ENCODE results near the gene HPCA.

Gene HPCA

GRCh38 chr1:32868806-32869455, 17.4 kb upstream of the HPCA start:
- TF ChIP-seq RAD21 (IDR thresholded peaks at IDR 0.05; ENCODE audit: low read depth) (no peak), CREB1 (IDR thresholded peaks at IDR 0.05; ENCODE audit: low read depth) (no peak), EP300 (IDR thresholded peaks at IDR 0.05; ENCODE audit: borderline replicate concordance) (no peak), ZBTB7A (IDR thresholded peaks at IDR 0.05; ENCODE audit: low read depth) (no peak), TEAD4 (IDR thresholded peaks at IDR 0.05) (no peak), TCF12 (IDR thresholded peaks at IDR 0.05; ENCODE audit: low read depth) (no peak), TAF1 (IDR thresholded peaks at IDR 0.05; ENCODE audit: low read depth) (no peak)

DNA sequence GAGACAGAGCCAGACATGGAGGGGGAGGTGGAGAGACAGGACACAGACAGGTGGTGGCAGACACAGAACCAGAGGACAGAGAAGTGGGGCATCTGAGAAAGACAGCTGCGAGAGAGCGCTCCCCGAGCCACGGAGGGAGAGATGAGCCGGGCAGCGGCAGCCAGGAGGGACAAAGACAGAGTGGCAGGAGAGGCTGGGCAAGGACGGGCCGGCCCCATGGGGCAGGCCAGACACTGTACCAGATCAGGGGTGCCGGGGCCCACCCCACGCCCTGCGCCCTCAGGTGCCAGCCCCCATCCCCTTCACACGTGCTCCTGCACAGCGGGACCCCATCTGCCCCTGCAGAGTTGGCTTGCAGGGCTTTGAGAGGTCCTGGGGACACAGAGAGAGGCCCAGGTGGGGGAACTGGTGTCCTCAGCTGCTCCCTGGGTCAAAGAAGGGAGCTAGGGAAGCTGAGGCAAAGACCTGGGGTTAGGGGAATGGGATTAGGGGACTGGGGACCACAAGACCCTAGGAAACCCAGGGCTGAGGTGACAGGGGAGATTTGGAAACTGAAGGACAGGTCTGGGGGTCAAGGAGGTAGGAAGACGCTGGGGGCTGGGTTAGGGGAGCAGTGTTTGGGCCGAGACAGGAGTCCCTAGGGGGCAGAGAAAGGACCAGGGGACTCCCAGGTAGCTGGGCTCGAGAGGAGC, 16.2 kb upstream of the HPCA start:
- TF ChIP-seq FOXM1 (IDR thresholded peaks at IDR 0.05; ENCODE audit: borderline replicate concordance, low read depth) (no peak), TEAD4 (IDR thresholded peaks at IDR 0.05) (no peak)

GRCh38 chr1:32870615-32871363, 15.5 kb upstream of the HPCA start, which contains the start of gene FNDC5:
TSS of gene FNDC5 (minus strand) at chr1:32870912.
- no peak for TF ChIP-seq NFIC (IDR thresholded peaks at IDR 0.05)
- 0 out of 2 replicates have a peak, but pooled peaks have one; percentile 13 for TF ChIP-seq REST (IDR thresholded peaks at IDR 0.05; ENCODE audit: low read depth)
- peak; percentile 57; the same call in 1 of the 2 replicates for TF ChIP-seq ZBTB7A (IDR thresholded peaks at IDR 0.05; ENCODE audit: low read depth)
- no peak for TF ChIP-seq EP300 (IDR thresholded peaks at IDR 0.05; ENCODE audit: borderline replicate concordance)
- no peak; the same call in 1 of the 2 replicates for TF ChIP-seq EGR1 (IDR thresholded peaks at IDR 0.05)

DNA sequence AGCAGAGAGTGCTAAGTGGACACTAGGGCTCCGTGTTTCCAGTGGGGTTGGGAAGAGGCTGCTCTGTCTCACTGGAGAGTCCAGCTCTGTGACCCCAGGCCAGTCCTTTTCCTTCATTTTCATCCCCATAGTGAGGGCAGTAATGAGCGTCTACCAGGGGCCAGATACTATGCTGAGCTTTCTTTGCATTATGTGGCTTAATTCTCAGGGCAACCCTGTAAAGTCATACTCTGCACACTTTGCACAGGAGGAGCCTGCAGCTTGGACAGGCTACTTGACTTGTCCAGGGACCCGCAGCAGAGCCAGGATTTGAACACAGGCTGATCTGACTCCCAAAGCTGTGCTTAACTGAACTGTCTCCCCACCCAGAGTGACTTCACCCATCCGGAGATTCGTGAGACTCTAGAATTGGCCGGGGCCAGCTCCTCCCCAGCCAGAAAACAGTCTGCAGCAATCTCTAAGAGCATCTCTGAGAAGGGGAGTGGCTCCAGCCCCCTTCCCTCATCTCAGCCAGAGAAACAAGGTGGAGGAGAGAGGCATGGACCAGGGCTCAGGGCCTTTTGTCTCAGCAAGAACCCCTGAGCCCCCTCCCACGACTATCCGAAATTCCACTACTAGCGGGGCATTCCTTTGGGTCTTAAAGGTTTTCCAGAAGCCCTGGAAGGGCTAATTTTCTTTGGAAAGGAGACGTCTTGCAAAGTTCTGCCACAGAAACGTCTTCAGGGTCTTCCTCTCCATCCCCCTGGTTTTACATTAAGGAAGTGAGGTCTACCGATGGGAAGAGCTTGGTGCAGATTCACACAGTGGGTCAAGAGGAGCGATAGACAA, 14.7 kb upstream of the HPCA start:
- TF ChIP-seq EGR1 (IDR thresholded peaks at IDR 0.05), result no peak
- TF ChIP-seq YY1 (IDR thresholded peaks at IDR 0.05; ENCODE audit: low read depth), result no peak
- no peak for TF ChIP-seq CEBPB (IDR thresholded peaks at IDR 0.05)
- TF ChIP-seq REST (IDR thresholded peaks at IDR 0.05; ENCODE audit: low read depth), result no peak
- TF ChIP-seq NFIC (IDR thresholded peaks at IDR 0.05), result no peak
- TF ChIP-seq ZBTB7A (IDR thresholded peaks at IDR 0.05; ENCODE audit: low read depth), result no peak
- TF ChIP-seq TCF12 (IDR thresholded peaks at IDR 0.05; ENCODE audit: low read depth), result no peak
- TF ChIP-seq TEAD4 (IDR thresholded peaks at IDR 0.05), result no peak

DNA sequence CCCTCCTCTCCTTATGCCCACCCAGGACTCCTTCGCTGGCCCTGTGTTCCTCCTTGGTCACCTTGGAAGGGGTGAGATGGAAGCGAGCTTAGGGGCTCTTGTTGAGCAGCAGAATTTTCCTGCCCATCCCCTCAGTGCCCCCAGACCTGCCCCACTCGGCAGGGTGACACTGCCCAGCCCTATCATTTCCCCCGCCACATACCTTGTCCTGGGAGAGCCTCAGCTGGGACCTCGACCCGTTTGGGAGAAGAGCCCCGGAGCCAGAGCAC, 14.2 kb upstream of the HPCA start:
- no peak for TF ChIP-seq YY1 (IDR thresholded peaks at IDR 0.05; ENCODE audit: low read depth)
- no peak for TF ChIP-seq TCF12 (IDR thresholded peaks at IDR 0.05; ENCODE audit: low read depth)
- no peak for TF ChIP-seq FOXM1 (IDR thresholded peaks at IDR 0.05; ENCODE audit: borderline replicate concordance, low read depth)
- TF ChIP-seq ZBTB7A (IDR thresholded peaks at IDR 0.05; ENCODE audit: low read depth), result no peak
- no peak for TF ChIP-seq CREB1 (IDR thresholded peaks at IDR 0.05; ENCODE audit: low read depth)
- TF ChIP-seq NFIC (IDR thresholded peaks at IDR 0.05), result no peak
- TF ChIP-seq TAF1 (IDR thresholded peaks at IDR 0.05; ENCODE audit: low read depth), result no peak
- no peak for TF ChIP-seq EP300 (IDR thresholded peaks at IDR 0.05; ENCODE audit: borderline replicate concordance)
- no peak for TF ChIP-seq CEBPB (IDR thresholded peaks at IDR 0.05)
- no peak for TF ChIP-seq REST (IDR thresholded peaks at IDR 0.05; ENCODE audit: low read depth)
- no peak for TF ChIP-seq TEAD4 (IDR thresholded peaks at IDR 0.05)
- TF ChIP-seq EGR1 (IDR thresholded peaks at IDR 0.05), result no peak
- TF ChIP-seq, protein P1, sequence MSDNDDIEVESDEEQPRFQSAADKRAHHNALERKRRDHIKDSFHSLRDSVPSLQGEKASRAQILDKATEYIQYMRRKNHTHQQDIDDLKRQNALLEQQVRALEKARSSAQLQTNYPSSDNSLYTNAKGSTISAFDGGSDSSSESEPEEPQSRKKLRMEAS (IDR thresholded peaks at IDR 0.05), result no peak
- no peak for TF ChIP-seq RAD21 (IDR thresholded peaks at IDR 0.05; ENCODE audit: low read depth)
- TF ChIP-seq, protein P2, sequence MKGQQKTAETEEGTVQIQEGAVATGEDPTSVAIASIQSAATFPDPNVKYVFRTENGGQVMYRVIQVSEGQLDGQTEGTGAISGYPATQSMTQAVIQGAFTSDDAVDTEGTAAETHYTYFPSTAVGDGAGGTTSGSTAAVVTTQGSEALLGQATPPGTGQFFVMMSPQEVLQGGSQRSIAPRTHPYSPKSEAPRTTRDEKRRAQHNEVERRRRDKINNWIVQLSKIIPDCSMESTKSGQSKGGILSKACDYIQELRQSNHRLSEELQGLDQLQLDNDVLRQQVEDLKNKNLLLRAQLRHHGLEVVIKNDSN (IDR thresholded peaks at IDR 0.05), result no peak

Measured in Ishikawa (cell line).